H9 (cell line): ENCODE measurements around the gene CD4. TPM values are rescaled to one million over a fixed set of nuclear protein-coding genes. Genes with fewer than 3 reads are reported as not detected.

Experiments
- DNase-seq: peaks from one replicate; pipeline ENCODE4 v3.0.0-alpha.2; 2017
- H2AFZ ChIP-seq: one replicate; pipeline ENCODE4 v1.6.1; 2013; ENCODE audit warnings: mild to moderate bottlenecking, low read length, control low read depth, moderate library complexity
- H2AK5ac ChIP-seq: 2 replicates; pipeline ENCODE4 v1.6.1; 2013; ENCODE audit warnings: low read length, control low read depth, mixed read lengths; ENCODE audit not compliant: insufficient read length
- H2BK120ac ChIP-seq: one replicate; pipeline ENCODE4 v1.6.1; 2013; ENCODE audit warnings: low read depth, mild to moderate bottlenecking, low read length, control low read depth, inconsistent platforms; ENCODE audit not compliant: poor library complexity, severe bottlenecking
- H2BK12ac ChIP-seq: 2 replicates; pipeline ENCODE4 v1.6.1; 2013; ENCODE audit warnings: low read length, control low read depth, mixed read lengths, low read depth; ENCODE audit not compliant: insufficient read length
- H2BK15ac ChIP-seq: 2 replicates; pipeline ENCODE4 v1.6.1; 2013; ENCODE audit warnings: low read depth, low read length, control low read depth
- H2BK20ac ChIP-seq: one replicate; pipeline ENCODE4 v1.6.1; 2013; ENCODE audit warnings: low read depth, mild to moderate bottlenecking, low read length, control low read depth, inconsistent platforms; ENCODE audit not compliant: poor library complexity, severe bottlenecking
- H2BK5ac ChIP-seq: 2 replicates; pipeline ENCODE4 v1.6.1; 2013; ENCODE audit warnings: low read length, control low read depth, mixed read lengths; ENCODE audit not compliant: insufficient read length
- H3K14ac ChIP-seq: 2 replicates; pipeline ENCODE4 v1.6.1; 2013; ENCODE audit warnings: low read length, control low read depth; ENCODE audit not compliant: insufficient read depth
- H3K18ac ChIP-seq: 2 replicates; pipeline ENCODE4 v1.6.1; 2013; ENCODE audit warnings: low read depth, mild to moderate bottlenecking, mixed read lengths, low read length, control low read depth; ENCODE audit not compliant: insufficient read length
- H3K23ac ChIP-seq: 2 replicates; pipeline ENCODE4 v1.6.1; 2013; ENCODE audit warnings: low read length, control low read depth, mixed read lengths, low read depth; ENCODE audit not compliant: insufficient read length
- H3K23me2 ChIP-seq: 2 replicates; pipeline ENCODE4 v1.6.1; 2013; ENCODE audit warnings: low read depth, mild to moderate bottlenecking, mixed read lengths, low read length, control low read depth; ENCODE audit not compliant: insufficient read length, poor library complexity, severe bottlenecking
- H3K27ac ChIP-seq: 2 replicates; pipeline ENCODE4 v1.5.1; 2013; ENCODE audit warnings: low read length, control low read depth, mixed read lengths, low read depth; ENCODE audit not compliant: insufficient read length
- H3K27me3 ChIP-seq: 2 replicates; pipeline ENCODE4 v1.6.1; 2013; ENCODE audit warnings: low read length, control low read depth, inconsistent platforms; ENCODE audit not compliant: insufficient read depth
- H3K4ac ChIP-seq: 2 replicates; pipeline ENCODE4 v1.6.1; 2013; ENCODE audit warnings: low read depth, mild to moderate bottlenecking, control low read depth, inconsistent platforms, low read length, moderate library complexity
- H3K4me1 ChIP-seq: 2 replicates; pipeline ENCODE4 v1.6.1; 2013; ENCODE audit warnings: low read length, control low read depth, inconsistent platforms; ENCODE audit not compliant: insufficient read depth
- H3K4me2 ChIP-seq: 2 replicates; pipeline ENCODE4 v1.6.1; 2013; ENCODE audit warnings: low read length, control low read depth, mixed read lengths; ENCODE audit not compliant: insufficient read length, insufficient read depth
- H3K56ac ChIP-seq: 2 replicates; pipeline ENCODE4 v1.6.1; 2013; ENCODE audit warnings: low read depth, mild to moderate bottlenecking, mixed read lengths, low read length, control low read depth; ENCODE audit not compliant: insufficient read length
- H3K79me1 ChIP-seq: 2 replicates; pipeline ENCODE4 v1.6.1; 2013; ENCODE audit warnings: low read depth, mild to moderate bottlenecking, moderate library complexity, low read length, control low read depth, inconsistent platforms; ENCODE audit not compliant: insufficient read depth, poor library complexity, severe bottlenecking
- H3K79me2 ChIP-seq: 2 replicates; pipeline ENCODE4 v1.6.1; 2013; ENCODE audit warnings: low read length, control low read depth, inconsistent platforms; ENCODE audit not compliant: insufficient read depth
- H3K9ac ChIP-seq: 2 replicates; pipeline ENCODE4 v1.6.1; 2013; ENCODE audit warnings: low read length, control low read depth, mixed read lengths; ENCODE audit not compliant: insufficient read length; ENCODE audit errors: extremely low read depth
- H3K9me3 ChIP-seq: one replicate; pipeline ENCODE4 v1.6.1; 2013; ENCODE audit warnings: low read depth, low read length, inconsistent platforms; ENCODE audit not compliant: control insufficient read depth
- H3T11ph ChIP-seq: one replicate; pipeline ENCODE4 v1.6.1; 2013; ENCODE audit warnings: mild to moderate bottlenecking, low read length, control low read depth, inconsistent platforms
- H4K20me1 ChIP-seq: one replicate; pipeline ENCODE4 v1.6.1; 2013; ENCODE audit not compliant: control insufficient read depth, insufficient read length, insufficient read depth
- H4K5ac ChIP-seq: 2 replicates; pipeline ENCODE4 v1.6.1; 2013; ENCODE audit warnings: low read depth, mild to moderate bottlenecking, mixed read lengths, low read length, control low read depth; ENCODE audit not compliant: insufficient read length
- H4K8ac ChIP-seq: replicated peaks from 2 replicates; pipeline ENCODE4 v1.6.1; 2013; ENCODE audit warnings: low read length, control low read depth, mixed read lengths, low read depth; ENCODE audit not compliant: insufficient read length
- H4K91ac ChIP-seq: 2 replicates; pipeline ENCODE4 v1.6.1; 2013; ENCODE audit warnings: low read depth, mild to moderate bottlenecking, moderate library complexity, mixed read lengths, low read length, control low read depth; ENCODE audit not compliant: insufficient read length
- H3K27ac Mint-ChIP-seq, 3 experiments: 2 replicates in 2 of 3; 3 replicates in 1 of 3; pipeline ENCODE4 v1.8.0; 2020 to 2021; ENCODE audit warnings: mixed read lengths in 3 of 3, mild to moderate bottlenecking in 1 of 3, moderate library complexity in 1 of 3
- H3K27me3 Mint-ChIP-seq: 2 replicates; pipeline ENCODE4 v1.8.0; 2021; ENCODE audit warnings: low read depth, mild to moderate bottlenecking, moderate library complexity, mixed read lengths
- H3K36me3 Mint-ChIP-seq, 3 experiments: 2 replicates in 2 of 3; 3 replicates in 1 of 3; pipeline ENCODE4 v1.8.0; 2020 to 2021; ENCODE audit warnings: low read depth in 3 of 3, mixed read lengths in 3 of 3; ENCODE audit not compliant: insufficient read depth in 1 of 3
- H3K4me1 Mint-ChIP-seq, 2 experiments: 2 replicates each; pipeline ENCODE4 v1.8.0; 2020; ENCODE audit warnings: mixed read lengths in 2 of 2
- H3K4me3 Mint-ChIP-seq, 2 experiments: 2 replicates in 1 of 2; 3 replicates in 1 of 2; pipeline ENCODE4 v1.8.0; 2020 to 2021; ENCODE audit warnings: mild to moderate bottlenecking in 2 of 2, mixed read lengths in 2 of 2, moderate library complexity in 1 of 2
- H3K9me3 Mint-ChIP-seq, 2 experiments: 2 replicates in 1 of 2; 3 replicates in 1 of 2; pipeline ENCODE4 v1.8.0; 2020; ENCODE audit warnings: mild to moderate bottlenecking in 2 of 2, mixed read lengths in 2 of 2, moderate library complexity in 1 of 2
- WGBS: extraction: QIAGEN DNeasy Blood & Tissue Kit; methylation state at CpG from one replicate; pipeline ENCODE4 v1.1.7; 2013; ENCODE audit warnings: missing lambda C conversion rate, low lambda C conversion rate, mixed read lengths; ENCODE audit not compliant: insufficient read length; ENCODE audit errors: extremely low coverage; 5-methylcytosine and 5-hydroxymethylcytosine counted together
- total RNA-seq: library from RNA; stranded (reverse); gene quantifications from 2 replicates; pipeline ENCODE4 v1.2.1, GENCODE V29; 2021
- TF ChIP-seq, protein P1 (sequence below): fragments of 200-600 bp; sonication (generic); conservative IDR thresholded peaks from 3 replicates; pipeline ENCODE4 v1.8.0; 2021; ENCODE audit warnings: antibody characterized with exemption, mild to moderate bottlenecking

CD4 gene
- total RNA-seq, 1 experiment from 2014 or later, result 1.1 TPM

DNA sequence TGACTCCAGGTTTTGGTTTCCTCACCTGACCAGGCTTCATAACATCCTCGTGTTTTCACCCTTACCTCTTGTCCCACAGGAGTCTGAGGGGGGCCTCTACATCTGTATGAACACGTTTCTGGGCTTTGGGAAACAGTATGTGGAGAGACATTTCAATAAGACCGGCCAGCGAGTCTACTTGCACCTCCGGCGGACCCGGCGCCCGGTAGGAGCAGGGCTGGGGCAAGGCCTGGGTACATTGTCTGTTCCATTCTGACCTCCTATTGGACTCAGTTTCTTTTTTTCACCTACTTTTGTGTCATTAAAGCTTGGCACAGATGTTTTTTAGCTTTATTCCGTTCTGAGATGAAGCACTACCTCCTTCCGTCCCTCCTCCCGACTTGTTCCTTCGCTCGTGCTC is 66.0 kb downstream of the CD4 start:
- Histone ChIP-seq H3K9ac (no peak overlapping the region), H2BK5ac (no peak overlapping the region), H2BK15ac (no peak overlapping the region), H3K4me2 (no peak overlapping the region), H2BK12ac (no peak overlapping the region), H3K27me3 (no peaks in the 10 kb centered on the region), H2BK20ac (no peak overlapping the region), H2BK120ac (no peak overlapping the region), H3K23ac (no peak overlapping the region), H4K5ac (no peak overlapping the region), H3K27ac (no peak overlapping the region), H3K4ac (no peak overlapping the region), H3K79me2 (peaks cover 5% of the 10 kb centered on the region; the same call in 1 of the 2 replicates), H4K91ac (no peak overlapping the region), H3K79me1 (no peaks in the 10 kb centered on the region), H4K8ac (no peak overlapping the region), H2AK5ac (no peak overlapping the region), H2AFZ (no peak overlapping the region), H3K18ac (no peak overlapping the region), H3K56ac (no peak overlapping the region), H3K23me2 (peaks cover 16% of the 10 kb centered on the region), H3K4me1 (no peaks in the 10 kb centered on the region; the same call in 1 of the 2 replicates), H4K20me1 (peaks cover 2% of the 10 kb centered on the region), H3T11ph (no peak overlapping the region), H3K14ac (no peak overlapping the region), H3K9me3 (no peaks in the 10 kb centered on the region)
- H3K4me3 Mint-ChIP-seq, result no peak overlapping the region
- TF ChIP-seq, protein P1, sequence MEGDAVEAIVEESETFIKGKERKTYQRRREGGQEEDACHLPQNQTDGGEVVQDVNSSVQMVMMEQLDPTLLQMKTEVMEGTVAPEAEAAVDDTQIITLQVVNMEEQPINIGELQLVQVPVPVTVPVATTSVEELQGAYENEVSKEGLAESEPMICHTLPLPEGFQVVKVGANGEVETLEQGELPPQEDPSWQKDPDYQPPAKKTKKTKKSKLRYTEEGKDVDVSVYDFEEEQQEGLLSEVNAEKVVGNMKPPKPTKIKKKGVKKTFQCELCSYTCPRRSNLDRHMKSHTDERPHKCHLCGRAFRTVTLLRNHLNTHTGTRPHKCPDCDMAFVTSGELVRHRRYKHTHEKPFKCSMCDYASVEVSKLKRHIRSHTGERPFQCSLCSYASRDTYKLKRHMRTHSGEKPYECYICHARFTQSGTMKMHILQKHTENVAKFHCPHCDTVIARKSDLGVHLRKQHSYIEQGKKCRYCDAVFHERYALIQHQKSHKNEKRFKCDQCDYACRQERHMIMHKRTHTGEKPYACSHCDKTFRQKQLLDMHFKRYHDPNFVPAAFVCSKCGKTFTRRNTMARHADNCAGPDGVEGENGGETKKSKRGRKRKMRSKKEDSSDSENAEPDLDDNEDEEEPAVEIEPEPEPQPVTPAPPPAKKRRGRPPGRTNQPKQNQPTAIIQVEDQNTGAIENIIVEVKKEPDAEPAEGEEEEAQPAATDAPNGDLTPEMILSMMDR, result no peak
- H3K36me3 Mint-ChIP-seq, result peaks cover 29 to 60% (median 57%) of the 10 kb centered on the region in 3 experiments; a peak in 6 of 7 replicates
- no peak for DNase-seq
- peaks cover 17 to 18% of the 10 kb centered on the region in 2 experiments for H3K4me1 Mint-ChIP-seq
- no peaks in the 10 kb centered on the region for H3K27me3 Mint-ChIP-seq
- H3K9me3 Mint-ChIP-seq, result no peaks in the 10 kb centered on the region; a peak in 1 of 5 replicates
- no CpG with 5 or more reads among the region's 14 CpGs for WGBS
- no peak overlapping the region for H3K27ac Mint-ChIP-seq
